Fibroblast of peridontal ligament (primary cell): Measurements from ENCODE around the gene NRK.
"Not testable (repeated sequence)": the region's sequence is repeated elsewhere in the genome, so short reads cannot be mapped to it uniquely, and the experiment has no call there.

Experiments
- DNase-seq: peaks from one replicate; pipeline ENCODE4 v3.0.0-alpha.2; 2010; ENCODE audit errors: extremely low read depth

NRK gene

GRCh38 chrX:105822138-105823091 lies at the start of gene NRK:
Gene NRK, plus strand, starts transcription at chrX:105822539. Its CDS starts 307 bp downstream, at chrX:105822846.
- DNase-seq: no peak

- DNase-seq: no peak
These were observed 48.5 kb upstream of the NRK start for GRCh38 chrX:105773801-105774200.

- no peak for DNase-seq
These were observed 46.7 kb upstream of the NRK start for GRCh38 chrX:105775679-105776078.

- no peak for DNase-seq
These were observed 40.5 kb upstream of the NRK start for GRCh38 chrX:105781804-105782203.

- not testable (repeated sequence) for DNase-seq
These were observed 25.5 kb upstream of the NRK start for GRCh38 chrX:105796877-105797276.

GRCh38 chrX:105803891-105804290 lies 18.4 kb upstream of the NRK start:
- DNase-seq: no peak

- not testable (repeated sequence) for DNase-seq
These were observed 16.7 kb upstream of the NRK start for GRCh38 chrX:105805655-105806054.

- no peak for DNase-seq
These were observed 5.8 kb upstream of the NRK start for GRCh38 chrX:105816517-105816916.

- no peak for DNase-seq
These were observed 2.1 kb upstream of the NRK start for GRCh38 chrX:105820247-105820646.

- peak; percentile 9 for DNase-seq
These were observed 743 bp upstream of the NRK start for GRCh38 chrX:105821471-105822121.

GRCh38 chrX:105823092-105823455 lies 735 bp downstream of the NRK start:
- no peak for DNase-seq

- DNase-seq: no peak
These were observed 6.7 kb downstream of the NRK start for GRCh38 chrX:105829011-105829410.

GRCh38 chrX:105837232-105837631 lies 14.9 kb downstream of the NRK start:
- peak; percentile 81 for DNase-seq

GRCh38 chrX:105845631-105846030 lies 23.3 kb downstream of the NRK start:
- no peak for DNase-seq

GRCh38 chrX:105850100-105850499 lies 27.8 kb downstream of the NRK start:
- DNase-seq: not testable (repeated sequence)

- no peak for DNase-seq
These were observed 43.4 kb downstream of the NRK start for GRCh38 chrX:105865709-105866108.

- DNase-seq: peak; percentile 13
These were observed 47.4 kb downstream of the NRK start for GRCh38 chrX:105869701-105870100.

GRCh38 chrX:105870445-105870844 lies 48.1 kb downstream of the NRK start:
- no peak for DNase-seq

- DNase-seq: peak; percentile 42
These were observed 50.6 kb downstream of the NRK start for GRCh38 chrX:105872941-105873340.

GRCh38 chrX:105874790-105875189 lies 52.5 kb downstream of the NRK start:
- DNase-seq: no peak

GRCh38 chrX:105876658-105877057 lies 54.3 kb downstream of the NRK start:
- DNase-seq: peak; percentile 3

- DNase-seq: no peak
These were observed 58.2 kb downstream of the NRK start for GRCh38 chrX:105880491-105880890.
